NT2/D1 (cell line): ENCODE data around the gene SLC9B2.

ENCODE experiments used
- SUZ12 ChIP-seq: IDR thresholded peaks from 2 replicates; pipeline ENCODE4 v1.6.1; 2011; ENCODE audit not compliant: insufficient read length, insufficient read depth; ENCODE audit errors: extremely low read depth
- YY1 ChIP-seq: IDR thresholded peaks from 2 replicates; pipeline ENCODE4 v1.6.1; 2011; ENCODE audit not compliant: insufficient read length, insufficient read depth
- ZNF274 ChIP-seq: IDR thresholded peaks from 2 replicates; pipeline ENCODE4 v1.6.1; 2011; ENCODE audit warnings: mild to moderate bottlenecking, low read depth, low read length

DNA sequence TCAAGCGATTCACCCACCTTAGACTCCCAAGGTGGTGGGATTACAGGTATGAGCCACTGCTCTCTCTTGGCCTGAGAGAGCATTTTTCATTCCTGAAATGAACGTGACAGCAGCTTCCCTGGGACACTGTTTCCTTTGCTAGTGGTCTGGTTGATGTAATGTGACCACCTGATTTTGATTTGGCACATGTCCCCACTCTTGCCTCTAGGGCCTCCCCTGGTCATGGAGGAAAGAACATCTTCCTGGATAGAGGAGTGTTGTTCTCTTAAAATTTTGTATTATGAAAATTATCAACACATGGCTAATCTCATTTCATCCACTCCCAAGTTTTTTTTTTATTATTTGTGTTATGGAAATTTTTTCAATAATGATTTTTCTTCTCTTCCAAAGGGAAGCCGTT is 23.8 kb downstream of the SLC9B2 start:
- TF ChIP-seq YY1 (no peak), ZNF274 (no peak), SUZ12 (no peak)
